Subcutaneous adipose tissue (tissue), 4 donors: ENCODE measurements around the gene SH3RF2. TPM values are rescaled to one million over a fixed set of nuclear protein-coding genes. Genes with fewer than 3 reads are reported as not detected.

Experiments
- total RNA-seq, 4 donors: library from RNA; depleted of rRNA; stranded (reverse); fragments of >200 nt; gene quantifications; one replicate each; pipeline ENCODE4 v1.1.0, GENCODE V29; 2016
- TF ChIP-seq, protein P1 (sequence below): fragments of 450-650 bp; IDR thresholded peaks from one replicate; pipeline ENCODE4 v1.5.1; 2016; ENCODE audit warnings: low read depth, mild to moderate bottlenecking, control low read depth, antibody characterized with exemption, moderate library complexity

SH3RF2 gene
- total RNA-seq, 4 donors from 2014 or later, result 0.33 to 5.3 (median 3.0) TPM

DNA sequence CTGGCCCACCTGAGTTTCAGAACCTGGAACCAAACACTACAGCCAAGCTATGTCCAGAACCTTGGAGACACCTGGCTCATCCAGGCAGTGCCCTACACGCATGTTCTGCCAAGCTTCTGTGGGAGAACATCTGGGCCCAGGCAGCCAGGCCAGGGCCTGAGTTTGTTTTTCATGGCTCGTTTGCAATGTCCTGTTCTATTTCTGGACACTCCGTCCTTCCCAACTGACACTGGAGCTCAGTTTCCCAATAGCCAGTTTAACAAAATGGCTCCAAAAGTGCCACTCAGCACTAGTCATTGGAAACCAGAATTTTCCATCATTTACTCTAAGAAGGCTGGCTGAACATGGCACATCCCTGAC lies 38.6 kb downstream of the SH3RF2 start:
- TF ChIP-seq, protein P1, sequence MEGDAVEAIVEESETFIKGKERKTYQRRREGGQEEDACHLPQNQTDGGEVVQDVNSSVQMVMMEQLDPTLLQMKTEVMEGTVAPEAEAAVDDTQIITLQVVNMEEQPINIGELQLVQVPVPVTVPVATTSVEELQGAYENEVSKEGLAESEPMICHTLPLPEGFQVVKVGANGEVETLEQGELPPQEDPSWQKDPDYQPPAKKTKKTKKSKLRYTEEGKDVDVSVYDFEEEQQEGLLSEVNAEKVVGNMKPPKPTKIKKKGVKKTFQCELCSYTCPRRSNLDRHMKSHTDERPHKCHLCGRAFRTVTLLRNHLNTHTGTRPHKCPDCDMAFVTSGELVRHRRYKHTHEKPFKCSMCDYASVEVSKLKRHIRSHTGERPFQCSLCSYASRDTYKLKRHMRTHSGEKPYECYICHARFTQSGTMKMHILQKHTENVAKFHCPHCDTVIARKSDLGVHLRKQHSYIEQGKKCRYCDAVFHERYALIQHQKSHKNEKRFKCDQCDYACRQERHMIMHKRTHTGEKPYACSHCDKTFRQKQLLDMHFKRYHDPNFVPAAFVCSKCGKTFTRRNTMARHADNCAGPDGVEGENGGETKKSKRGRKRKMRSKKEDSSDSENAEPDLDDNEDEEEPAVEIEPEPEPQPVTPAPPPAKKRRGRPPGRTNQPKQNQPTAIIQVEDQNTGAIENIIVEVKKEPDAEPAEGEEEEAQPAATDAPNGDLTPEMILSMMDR, result no peak

DNA sequence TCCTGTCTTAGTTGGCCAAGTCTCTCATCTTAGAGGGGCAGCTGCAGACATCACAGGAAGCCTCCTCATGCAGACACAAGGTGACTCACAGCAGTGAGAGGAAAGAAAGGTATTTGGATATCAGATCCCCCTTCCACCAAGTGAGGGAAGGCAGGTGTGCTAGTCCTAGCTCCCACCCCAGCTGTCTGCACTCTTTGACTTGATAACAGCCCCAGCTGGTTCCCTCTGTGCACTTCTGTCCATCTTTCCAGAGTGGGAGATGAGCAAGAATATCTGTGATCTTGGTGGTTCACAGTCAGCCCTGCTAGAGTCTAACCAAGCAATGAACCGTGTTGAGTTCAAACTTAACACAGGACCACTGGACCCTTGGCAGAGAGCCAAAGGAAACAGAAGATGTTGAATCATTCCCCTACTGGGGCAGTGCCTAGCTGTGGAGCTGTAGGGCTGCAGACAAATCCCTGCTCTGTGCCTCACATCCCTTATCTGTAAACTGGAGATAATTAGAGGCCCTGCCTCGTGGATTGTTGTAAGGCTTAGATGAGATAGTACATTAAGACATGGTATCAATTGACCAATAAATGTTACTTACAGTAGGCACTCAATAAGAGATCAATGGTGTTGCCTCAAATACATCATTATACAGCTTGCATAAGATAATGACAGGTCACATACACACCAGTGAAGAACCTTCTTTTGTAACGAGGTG lies 39.1 kb downstream of the SH3RF2 start:
- TF ChIP-seq, protein P1, result no peak

DNA sequence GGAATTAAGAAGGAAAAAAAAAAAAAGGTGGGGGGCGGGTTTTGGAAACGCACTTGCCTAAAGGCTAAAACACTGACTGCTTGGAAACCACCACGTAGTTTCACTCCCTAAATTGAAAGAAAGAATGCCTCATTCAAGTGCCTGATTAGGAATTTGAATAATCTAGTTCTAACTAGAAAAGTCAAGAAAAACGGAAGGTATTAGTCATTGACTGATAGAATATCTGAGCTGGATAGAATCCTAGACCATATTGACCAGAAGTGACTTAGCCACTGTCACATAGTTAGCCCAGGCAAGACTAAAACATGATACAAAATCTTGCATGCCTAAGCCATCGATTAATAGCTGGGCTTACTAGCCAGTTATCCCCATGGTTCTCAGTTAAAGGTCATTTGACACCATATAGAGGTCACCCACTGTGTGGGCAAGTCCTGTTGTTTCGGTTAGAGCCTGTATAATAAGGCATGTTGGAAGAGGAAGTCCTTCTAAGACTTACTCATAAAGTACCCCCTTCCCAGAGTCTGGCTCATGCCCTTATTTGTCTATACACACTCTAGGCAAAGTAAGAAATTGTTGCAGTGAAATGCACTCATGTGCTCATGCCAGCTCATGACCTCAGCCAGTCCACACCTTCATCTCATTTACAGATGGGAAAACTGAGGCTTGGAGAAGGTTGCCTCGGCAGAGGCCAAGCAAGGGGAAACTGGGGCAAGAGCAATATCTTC lies 40.2 kb downstream of the SH3RF2 start:
- TF ChIP-seq, protein P1, result no peak

DNA sequence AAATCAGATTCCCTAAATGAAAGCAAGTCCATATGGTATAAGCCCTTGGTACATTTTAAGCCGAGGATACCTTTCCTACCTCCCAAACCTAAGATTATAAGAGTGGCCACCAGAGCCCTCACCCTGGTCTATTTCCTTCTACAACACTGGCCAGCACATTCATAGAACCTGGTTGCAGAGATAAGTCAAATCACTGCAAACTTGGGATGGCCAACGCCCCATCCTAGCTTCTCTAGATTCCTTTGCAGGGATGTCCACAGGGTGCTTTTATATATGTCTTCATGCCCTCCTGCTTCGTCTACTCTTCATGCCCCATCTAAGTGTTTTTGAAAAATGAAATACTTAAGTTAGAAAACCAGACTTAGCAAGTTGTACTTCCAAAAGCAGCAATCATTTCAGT lies 41.8 kb downstream of the SH3RF2 start:
- TF ChIP-seq, protein P1, result no peak

DNA sequence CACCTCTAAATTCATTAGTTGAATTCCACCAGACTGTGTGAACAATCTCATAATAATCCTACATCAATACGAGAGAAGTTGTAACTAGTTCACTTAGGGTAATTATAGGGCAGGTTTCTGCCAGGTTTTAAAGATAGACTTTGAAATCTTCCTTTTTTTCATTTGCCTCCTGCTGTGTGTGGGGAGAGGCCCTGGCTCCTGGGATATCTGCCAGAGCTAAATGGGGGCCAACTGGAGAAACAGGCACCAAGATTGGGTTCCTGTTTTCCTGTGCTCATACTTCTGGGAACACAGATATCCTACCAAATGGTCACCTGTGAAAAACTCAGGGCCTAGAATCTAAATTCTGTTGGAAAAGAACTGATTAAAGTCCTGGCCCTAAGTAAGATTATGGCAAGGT lies 42.3 kb downstream of the SH3RF2 start:
- TF ChIP-seq, protein P1, result no peak

DNA sequence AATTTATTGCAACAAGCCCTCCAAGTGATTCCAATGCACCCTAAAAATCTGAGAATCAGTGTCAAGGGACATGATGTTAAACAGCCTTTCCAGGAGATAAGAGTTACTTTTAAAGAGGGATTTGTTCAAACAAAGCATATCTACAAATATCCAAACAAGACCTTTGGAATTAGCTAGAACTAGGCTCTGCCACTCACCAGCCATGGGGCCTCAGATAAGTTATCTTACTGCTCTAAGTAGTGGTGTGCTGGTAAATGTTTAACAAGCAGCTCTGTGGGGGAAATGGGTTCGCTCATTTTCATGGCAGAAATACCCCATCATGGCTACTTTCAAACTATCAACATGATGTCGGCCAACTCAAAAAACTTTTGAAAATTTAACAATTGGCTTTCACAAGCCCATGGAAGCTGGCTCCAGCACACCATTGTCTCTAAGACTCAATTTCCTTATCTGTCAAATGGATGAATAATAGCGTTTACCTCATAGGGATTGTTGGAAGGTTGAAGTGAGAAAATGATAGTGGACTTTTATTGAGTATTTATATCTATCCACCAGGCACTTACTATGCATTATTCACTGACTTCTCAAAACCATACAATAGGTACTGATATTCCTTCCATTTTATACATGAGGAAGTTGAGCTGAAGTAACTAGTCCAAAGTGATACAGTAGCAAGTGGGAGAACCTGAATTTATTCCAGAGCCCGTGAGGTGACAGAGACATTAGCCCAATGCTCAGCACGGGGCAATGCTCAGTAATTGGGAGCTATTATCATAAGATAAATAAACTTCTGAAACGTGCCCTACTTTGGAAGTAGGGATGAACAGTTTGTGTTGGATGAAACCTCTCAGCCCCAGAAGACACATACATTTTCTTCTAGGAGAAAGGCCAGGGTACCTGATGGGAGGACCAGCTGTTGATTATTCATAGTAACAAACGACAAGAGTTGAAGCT lies 43.2 kb downstream of the SH3RF2 start:
- TF ChIP-seq, protein P1, result no peak

DNA sequence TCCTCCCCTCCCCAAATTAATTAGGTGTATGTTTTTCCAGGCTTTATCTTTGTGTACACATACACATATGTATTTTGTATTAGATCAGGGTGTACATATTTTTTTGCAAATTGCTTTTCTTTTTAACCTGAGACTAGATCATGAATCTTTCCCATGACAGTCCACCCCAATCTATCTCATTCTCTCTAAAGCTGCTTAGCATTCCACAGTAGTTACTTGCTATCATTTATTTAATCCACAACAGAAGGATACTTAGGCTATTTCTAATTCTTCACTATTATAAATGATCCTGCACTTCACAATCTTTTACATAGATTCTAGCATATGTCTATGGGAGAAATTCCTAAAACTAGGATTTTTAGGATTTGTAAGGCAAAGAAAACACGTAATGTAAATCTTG lies 43.9 kb downstream of the SH3RF2 start:
- TF ChIP-seq, protein P1, result no peak
